IPS DF 4.7 (cell line): ENCODE data around the gene STC2.
"Not testable (repeated sequence)": the region's sequence is repeated elsewhere in the genome, so short reads cannot be mapped to it uniquely, and the experiment has no call there.

Experiments used
- DNase-seq: peaks from one replicate; pipeline ENCODE4 v3.0.0-alpha.2; 2013; ENCODE audit warnings: low spot score; ENCODE audit errors: extremely low read depth

STC2 gene

DNA sequence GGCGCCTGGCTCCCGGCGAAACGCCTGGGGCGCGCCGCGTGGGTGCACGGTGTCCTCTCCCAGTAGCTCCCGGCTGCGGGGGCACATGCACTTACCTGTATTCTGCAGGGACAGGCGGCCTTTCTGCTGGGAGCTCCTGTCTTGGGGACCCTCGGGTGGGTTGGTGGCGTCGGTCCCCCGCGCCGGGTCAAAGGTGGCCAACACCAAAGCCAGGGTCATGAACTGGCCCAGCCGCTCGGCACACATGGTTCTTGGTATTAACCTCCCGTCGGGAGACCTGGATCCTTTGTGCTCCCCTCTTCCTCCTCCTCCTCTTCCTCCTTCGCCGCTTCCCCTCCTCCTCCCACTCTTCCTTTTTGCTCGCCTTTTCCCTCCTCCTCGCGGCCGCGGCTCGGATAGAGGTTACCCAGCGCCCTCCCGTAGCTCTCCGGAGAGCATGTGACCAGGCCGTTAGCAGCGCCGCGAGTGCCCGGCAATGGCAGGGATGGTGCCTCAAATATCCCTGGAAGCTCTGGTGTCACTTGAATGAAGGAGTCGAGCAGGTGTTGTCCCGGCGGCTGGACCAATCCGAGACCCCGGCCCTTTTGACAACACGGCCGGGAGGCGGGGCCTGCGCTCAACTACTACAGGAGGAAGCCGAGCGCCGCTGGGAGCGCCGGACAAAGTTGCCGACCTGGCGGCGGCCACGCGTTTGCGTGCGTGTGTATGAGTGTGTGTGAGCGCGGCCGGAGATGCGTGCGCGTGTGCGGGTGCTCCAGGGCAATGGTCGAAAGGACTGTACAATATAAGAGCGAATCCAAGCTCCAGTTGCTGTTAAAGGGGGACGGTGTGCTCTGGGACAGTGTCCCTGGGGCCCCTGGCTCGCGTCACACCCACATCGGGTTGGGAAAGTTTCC is at the start of gene STC2:
Gene STC2 (minus strand): TSS at position 467 of the 896 bp plus-strand sequence. CDS start 221 bp downstream, at position 246.
- peak; percentile 87 for DNase-seq

DNA sequence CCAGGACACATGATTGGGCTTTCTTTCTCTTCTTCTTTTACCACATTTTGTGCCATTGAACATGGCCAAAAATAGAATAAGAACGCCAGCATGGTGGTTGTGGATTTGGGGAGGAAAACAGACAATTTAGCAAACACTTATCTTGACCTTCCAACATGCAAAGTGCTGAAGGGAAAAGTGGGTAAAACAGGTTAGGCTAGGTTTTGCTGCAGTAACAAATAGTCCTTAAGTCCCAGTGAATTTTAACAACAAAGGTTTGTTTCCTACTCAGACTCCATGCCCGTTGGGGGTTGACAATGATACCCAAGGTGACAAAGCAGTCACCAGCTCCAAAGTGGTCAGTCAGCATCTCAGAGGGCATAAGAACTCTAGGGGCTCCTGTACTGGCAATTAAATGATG is 43.2 kb upstream of the STC2 start:
- no peak for DNase-seq

DNA sequence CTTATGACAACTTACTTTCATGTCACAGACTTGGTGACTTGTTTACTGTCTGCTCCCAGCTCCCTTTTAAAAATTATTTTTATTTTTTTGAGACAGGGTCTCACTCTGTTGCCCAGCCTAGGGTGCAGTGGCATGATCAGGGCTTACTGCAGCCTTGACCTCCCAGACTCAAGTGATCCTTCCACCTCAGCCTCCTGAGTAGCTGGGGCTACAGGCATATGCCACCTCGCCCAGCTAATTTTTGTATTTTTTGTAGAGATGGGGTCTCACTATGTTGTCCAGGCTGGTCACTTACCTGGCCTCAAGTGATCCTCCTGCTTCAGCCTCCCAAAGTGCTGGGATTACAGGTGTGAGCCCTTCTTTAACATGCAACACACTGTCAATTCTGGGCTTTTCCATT is 35.2 kb upstream of the STC2 start:
- not testable (repeated sequence) for DNase-seq

GRCh38 chr5:173355561-173355960 is 27.3 kb upstream of the STC2 start:
- no peak for DNase-seq

DNA sequence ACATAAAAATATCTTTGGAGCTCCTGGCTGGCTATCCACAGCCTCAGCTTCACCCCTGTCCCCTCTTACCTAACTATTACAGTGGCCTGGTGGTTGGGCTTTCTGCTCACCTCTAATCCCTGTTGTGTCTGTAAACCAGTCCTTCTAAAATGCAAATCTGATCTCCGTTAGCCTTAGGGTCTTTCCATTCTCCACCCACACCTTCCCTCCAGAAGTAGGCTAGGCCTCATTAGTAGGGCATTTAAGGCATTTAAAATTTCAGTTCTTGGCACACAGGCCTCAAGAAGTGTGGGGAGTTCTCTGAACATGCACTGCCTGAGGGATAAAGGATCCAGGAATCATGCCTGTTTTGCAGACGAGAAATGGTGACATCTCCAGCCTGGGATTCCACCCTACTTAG is 26.4 kb upstream of the STC2 start:
- DNase-seq = no peak

- DNase-seq = no peak
Measured at GRCh38 chr5:173352366-173353349, 24.4 kb upstream of the STC2 start.

GRCh38 chr5:173342813-173343755 is 14.9 kb upstream of the STC2 start:
- no peak for DNase-seq

GRCh38 chr5:173341961-173342430 is 13.8 kb upstream of the STC2 start:
- no peak for DNase-seq

DNA sequence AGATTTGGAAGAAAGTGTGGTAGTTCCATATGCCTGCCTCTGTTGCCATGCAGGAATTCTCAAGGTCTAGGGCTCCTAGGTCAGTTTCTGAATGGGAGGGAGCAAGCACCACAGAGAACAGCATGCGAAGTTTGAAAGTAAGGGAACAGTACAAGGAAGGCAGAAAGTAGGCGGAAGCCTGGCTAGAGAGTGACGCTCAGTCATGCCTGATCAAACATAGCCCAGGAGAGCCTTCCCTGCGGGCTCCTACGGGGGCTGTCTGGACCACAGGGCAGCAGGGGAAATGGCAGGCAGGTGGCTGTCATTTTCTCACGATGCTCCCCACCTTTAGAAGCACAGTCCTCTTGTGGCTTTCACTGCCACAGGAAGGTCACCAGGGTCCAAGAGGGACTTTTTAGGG is 12.8 kb upstream of the STC2 start:
- DNase-seq = no peak

- no peak for DNase-seq
Measured at GRCh38 chr5:173340451-173340850, 12.2 kb upstream of the STC2 start.

DNA sequence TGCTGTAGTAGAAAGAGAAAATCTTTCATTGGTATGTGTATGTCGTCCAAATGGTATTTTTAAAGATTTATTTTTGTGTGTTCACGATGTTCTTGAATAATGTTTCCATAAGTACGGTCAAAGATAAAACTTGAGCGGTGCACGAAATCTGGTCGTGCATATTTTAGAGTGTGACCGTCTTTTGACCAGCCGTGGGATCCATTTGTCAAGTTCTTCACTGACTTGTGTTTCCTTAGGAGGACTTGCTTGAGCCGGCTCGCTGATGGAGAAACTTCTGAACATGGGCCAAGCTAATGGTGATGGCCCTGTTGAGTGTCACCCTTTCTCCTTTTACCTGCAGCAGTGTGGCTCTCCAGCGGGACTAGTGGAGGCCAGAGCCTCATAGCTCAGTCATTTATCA is 11.1 kb upstream of the STC2 start:
- DNase-seq = no peak

- no peak for DNase-seq
Measured at GRCh38 chr5:173338380-173339015, 10.3 kb upstream of the STC2 start.

DNA sequence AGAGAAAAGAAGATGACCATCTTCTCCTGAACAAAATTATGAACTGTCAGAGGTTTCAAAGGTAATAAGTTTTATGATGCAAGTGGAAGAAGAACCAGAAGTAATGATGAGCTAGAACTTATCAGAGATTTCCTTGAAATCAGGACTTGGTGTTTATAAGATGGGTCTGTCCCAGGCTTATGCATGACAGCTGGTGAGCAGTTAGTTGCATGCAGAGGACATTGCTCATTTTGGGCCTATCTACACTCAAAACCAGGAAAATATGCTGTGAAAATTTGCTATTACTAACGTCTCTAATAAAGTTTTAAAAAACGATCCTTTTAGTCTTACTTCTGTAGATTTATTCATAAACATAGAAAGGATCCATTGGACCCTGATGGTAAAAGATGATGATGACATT is 6.6 kb upstream of the STC2 start:
- DNase-seq = no peak

DNA sequence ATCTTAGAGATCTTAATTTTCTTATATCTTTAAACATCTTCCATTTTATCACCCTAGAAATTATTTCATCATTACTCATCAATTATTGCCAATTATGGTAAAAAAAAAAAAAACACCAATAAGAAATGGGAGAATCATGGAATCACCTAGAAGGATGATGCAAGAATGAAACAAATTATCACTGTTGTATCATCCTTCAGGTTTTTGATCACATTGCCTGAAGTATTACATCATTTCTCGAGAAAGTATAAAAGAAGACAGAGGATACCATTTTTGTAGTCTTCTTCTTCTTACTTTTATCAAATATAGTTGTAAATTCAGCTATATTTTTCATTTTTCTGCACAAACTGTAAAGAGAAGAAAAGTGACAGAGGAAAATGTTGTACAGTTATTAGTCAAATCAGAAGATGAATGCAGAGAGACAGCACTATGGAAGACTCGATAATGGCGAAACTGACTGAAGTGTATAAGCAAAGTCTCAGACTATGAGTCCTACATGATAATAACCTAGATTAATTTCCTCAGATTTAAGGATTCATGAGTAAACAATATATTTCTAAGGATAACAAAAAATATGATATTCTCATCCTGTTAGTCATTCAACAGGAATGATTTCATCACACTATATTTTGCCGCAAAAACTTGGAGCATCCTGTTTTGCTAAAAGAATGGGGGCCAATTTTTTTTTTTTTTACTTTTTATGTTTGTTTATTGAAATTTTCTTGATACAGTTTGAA is 5.9 kb upstream of the STC2 start:
- DNase-seq = no peak

DNA sequence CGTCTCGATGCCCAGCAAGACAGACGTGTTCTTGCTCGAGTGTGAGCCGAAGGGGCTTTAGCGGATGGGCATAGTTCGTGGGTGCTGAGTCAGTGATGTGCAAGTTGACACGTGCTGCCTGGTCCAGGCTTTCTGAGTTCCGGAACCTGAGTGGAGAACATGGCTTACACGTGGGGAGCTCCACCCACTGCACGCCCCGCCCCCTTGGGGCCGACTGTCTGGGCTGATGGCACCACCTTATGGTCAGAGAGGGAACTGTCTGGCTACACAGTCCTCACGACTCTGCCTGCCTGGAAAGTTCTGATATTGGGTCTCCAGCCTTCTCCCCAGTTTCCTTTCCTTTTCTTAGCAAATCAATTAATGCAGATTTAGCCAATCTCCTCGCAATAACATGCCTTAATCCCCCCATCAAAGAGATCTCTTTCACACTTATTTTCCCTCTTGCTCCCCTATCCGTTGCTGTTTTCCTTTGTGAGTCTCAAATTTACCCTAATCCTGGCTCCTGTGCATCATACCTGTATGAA is 3.8 kb upstream of the STC2 start:
- peak; percentile 74 for DNase-seq

DNA sequence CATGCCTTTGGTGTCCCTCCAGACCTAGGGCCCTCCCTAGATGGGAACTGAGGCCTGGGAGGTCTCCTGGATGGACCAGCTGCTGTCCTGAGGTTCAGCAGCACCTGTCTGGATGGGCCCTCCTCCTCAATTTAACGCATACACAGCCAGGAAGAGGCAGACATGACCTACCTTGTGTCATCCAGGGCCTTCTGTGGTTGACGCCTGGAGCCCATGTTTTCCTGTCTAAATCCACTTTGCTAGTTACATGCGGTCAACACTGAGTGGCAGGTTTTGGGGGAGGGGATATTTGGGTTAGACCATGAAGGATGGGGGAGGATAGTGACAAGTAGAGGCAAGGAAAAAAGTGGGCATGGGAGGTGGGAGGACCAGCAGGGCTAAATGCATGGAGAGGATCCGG is 3.1 kb upstream of the STC2 start:
- no peak for DNase-seq

- no peak for DNase-seq
Measured at GRCh38 chr5:173330338-173331206, 2.4 kb upstream of the STC2 start.
